ENCODE measurements around the gene ATAD3C.
A peak's percentile ranks its signal among the peaks of the same experiment; 100 is the strongest.
"Not testable (repeated sequence)": the region's sequence is repeated elsewhere in the genome, so short reads cannot be mapped to it uniquely, and the experiment has no call there.

Gene ATAD3C

DNA sequence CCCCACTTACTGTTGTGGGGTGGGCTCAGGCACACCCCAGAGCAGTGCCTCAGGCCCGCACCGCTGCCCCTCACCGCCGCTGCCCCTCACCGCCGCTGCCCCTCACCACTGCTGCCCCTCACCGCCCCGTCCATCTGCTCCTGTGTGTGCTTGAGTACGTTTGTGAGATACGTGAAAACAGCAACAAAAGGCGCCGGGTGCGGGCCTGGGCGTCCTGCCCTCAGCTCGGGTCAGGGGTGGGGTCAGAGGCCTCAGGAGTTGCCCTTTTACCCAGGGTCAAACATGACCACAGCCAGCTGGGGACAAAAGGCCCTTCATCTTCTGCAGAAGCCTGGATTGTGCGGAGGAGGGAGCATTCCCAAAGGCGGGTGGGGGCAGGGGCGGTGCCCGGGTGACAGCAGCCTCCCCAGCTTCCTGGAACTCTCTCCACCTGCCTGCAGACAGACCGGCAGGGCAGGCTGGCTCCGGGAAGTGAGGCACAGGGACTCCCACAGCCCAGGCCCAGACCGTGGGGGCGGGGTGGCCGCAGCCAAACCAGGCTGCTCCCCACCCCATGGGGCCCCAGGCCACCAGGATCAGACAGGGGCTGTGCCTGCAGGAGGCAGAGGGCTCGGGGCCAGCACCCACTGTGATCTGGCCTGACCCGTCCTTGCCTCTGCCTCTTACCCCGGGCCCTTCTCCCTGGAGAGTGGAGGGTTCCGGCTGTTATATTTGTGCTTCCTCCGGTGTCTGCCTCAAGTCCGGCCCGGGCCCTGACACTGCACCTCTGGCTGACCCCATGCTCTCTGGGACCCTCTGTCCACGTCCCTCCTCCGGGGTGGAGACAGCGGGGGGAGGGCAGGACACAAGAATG, 16.3 kb upstream of the ATAD3C start:
- DNase-seq, result peak; percentile 78

DNA sequence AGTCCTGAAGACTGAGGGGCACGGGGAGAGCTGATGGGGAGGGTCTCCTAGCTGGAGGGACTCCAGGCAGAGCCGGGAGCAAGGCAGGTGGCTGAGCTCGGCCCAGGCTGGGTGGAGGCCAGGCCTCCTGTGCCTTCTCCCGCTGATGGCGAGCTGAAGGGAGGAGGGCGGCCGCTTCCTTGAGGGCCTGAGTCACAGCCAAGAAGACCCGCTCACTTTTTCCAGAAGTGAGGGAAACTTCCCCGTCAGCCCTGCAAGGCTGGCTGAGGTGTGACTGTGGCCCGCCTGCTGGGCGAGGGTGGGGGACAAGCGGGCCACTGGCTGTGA, 15.7 kb upstream of the ATAD3C start:
- peak; percentile 81 for DNase-seq

DNA sequence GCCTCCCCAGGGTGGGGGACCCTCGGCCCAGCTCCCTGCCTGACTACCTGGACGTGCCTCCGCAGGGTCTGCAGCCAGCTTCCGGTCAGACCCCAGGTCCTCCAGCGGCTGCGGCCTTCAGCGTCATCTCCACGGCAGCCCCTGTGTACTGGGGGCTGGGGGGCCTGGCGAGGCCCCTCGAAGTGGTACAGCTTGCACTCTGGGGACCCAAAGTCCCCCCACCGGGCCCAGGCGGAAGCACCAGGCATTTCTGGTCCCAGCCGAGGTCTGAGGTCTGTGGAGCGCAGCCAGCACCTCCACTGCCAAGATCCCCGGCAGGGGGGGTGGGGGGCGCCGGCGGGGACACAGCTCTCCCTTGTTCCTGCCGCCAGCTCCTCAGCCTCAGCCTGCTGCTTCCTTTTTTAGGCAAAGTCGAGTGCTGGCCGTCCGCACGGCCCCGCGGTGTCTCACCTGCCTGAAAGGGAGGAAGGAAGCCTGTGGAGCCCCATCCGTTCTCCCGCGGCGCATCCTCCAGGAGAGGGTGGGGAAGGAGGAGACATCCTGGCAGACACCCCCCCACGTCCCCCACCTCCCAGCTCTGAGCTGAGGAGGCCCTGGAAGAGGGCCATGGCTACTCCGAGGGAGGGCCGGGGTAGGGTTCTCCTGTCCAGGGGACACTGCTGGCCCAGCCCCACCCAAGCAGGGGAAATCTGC, 15.2 kb upstream of the ATAD3C start:
- peak; percentile 88 for DNase-seq

GRCh38 chr1:1434824-1435105, 14.7 kb upstream of the ATAD3C start:
- DNase-seq, result no peak

- peak; percentile 87 for DNase-seq
Measured at GRCh38 chr1:1435106-1435903, 14.2 kb upstream of the ATAD3C start, which contains the start of gene VWA1. VWA1 (plus strand) TSS chr1:1435690; CDS start chr1:1435749, 59 bp downstream.

DNA sequence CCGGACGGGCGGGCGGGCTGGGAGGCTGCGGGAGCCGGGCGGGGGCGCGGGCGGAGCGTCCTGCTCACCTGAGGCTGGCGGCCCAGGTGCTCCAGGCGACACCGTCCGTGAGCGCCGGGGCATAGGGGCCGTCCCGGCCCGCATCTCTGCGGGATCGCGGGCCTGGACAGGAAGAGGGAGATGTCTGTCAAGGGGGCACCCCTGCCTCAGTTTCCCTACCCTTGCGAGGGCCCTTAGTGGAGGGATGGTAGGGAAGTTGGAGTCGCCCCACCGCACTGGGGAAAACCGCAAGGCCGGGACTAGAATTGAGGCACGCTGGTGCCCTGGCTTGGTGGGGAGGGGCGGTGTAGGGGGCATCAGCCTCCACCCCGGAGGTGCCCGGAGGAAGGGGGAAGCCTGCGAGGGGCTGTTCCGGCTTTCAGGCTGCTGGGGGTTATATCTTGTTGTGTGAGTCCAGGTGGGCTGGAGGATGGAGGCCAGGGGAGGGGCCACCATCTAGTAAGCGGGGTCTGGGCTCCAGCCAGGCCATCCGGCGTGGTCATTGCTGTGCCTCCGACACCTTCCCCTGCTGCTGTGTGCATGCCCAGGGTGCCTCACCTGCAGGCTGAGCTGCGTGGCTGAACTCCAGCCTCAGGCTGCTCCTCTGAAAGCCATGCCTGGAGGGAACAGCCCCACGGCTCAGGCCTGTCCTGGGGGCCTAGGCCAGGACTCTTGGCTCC, 13.4 kb upstream of the ATAD3C start:
- DNase-seq, result no peak

GRCh38 chr1:1436630-1437032, 12.9 kb upstream of the ATAD3C start:
- DNase-seq, result no peak

DNA sequence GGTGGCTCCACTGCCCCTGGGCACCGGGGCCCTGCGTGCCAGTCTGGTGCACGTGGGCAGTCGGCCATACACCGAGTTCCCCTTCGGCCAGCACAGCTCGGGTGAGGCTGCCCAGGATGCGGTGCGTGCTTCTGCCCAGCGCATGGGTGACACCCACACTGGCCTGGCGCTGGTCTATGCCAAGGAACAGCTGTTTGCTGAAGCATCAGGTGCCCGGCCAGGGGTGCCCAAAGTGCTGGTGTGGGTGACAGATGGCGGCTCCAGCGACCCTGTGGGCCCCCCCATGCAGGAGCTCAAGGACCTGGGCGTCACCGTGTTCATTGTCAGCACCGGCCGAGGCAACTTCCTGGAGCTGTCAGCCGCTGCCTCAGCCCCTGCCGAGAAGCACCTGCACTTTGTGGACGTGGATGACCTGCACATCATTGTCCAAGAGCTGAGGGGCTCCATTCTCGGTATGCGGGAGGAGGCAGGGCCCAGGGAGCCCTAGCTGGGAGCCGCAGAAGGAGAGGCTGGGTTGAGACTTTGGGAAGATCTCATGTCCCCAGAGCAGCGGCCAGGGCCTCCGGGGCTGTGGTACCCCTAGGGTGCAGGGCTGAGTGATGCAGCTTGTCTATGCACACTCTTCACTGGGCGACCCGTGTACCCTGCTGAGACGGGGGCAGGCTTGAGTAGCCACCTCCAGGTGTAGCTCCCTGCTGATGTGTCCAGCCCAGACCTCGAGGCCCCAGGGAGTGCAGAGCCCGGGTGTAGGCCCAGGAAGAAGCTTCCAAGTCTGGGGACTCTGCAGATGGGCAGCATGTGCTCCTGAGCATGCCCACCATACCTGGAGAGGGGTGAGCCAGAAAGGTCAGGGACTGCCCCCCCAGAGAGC, 12.2 kb upstream of the ATAD3C start:
- no peak for DNase-seq

- DNase-seq, result no peak
Measured at GRCh38 chr1:1437904-1438376, 11.5 kb upstream of the ATAD3C start.

- no peak for DNase-seq
Measured at GRCh38 chr1:1438531-1439381, 10.7 kb upstream of the ATAD3C start.

DNA sequence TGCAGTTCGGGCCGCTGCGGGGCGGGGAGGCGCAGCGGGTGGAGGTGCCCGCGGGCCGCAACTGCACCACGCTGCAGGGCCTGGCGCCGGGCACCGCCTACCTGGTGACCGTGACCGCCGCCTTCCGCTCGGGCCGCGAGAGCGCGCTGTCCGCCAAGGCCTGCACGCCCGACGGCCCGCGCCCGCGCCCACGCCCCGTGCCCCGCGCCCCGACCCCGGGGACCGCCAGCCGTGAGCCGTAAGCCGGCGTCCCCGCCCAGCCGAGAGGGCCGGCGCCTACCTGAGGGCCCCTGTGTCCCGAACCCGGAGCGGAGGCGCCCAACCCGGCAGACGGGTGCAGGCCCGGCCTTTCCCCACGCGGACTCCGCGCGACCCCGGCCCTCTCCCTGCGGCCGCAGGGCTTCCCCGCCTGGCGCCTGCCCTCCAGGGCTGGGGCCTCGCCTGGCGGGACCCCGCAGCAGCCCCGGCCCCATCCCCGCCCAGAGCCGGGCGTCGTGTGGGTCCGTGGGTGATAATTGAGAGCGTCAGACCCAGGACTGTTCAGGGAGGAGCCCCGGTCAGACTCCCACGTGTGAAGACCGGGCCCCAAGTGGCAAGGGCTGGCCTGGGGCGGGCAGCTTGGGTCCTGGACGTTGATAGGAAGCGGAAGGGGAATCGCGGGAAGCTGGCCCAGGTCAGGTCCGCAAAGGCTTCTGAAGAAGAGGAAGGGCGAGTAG, 9.8 kb upstream of the ATAD3C start:
- DNase-seq, result no peak

DNA sequence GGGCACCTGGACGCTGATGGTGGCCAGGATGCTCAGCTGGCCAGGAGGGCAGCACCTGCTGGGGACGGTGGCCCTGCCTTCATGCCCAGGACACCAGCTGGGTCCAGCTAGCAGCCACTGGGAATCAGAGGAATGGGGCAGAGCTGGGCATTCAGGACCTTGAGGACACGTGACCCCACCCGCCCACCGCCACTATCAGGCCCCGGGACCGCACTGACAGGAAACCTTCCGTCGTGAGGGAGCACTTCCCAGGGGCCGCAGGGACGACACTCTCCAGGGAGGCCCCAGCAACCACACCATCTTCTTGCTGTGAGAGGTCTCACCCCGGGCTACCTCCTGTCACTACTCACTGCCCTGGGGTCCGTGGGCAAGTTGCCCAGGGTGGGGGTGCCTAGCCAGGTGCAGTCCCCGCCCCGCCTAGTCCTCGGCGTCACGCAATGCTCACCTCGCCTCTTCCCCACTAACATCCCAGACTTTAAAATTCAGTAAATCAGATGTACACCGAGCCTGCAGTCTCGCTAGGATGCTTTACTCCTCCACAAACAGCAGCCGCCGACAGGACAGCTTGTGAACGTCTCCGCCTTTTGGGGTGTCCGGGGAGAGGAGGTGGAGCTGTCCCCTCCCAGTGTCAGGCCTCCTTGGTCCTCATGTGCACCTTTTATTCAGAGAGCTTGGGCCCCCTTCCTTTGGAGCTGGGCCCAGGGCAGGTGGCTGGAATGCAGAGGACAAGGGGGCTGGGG, 9.1 kb upstream of the ATAD3C start:
- no peak for DNase-seq

DNA sequence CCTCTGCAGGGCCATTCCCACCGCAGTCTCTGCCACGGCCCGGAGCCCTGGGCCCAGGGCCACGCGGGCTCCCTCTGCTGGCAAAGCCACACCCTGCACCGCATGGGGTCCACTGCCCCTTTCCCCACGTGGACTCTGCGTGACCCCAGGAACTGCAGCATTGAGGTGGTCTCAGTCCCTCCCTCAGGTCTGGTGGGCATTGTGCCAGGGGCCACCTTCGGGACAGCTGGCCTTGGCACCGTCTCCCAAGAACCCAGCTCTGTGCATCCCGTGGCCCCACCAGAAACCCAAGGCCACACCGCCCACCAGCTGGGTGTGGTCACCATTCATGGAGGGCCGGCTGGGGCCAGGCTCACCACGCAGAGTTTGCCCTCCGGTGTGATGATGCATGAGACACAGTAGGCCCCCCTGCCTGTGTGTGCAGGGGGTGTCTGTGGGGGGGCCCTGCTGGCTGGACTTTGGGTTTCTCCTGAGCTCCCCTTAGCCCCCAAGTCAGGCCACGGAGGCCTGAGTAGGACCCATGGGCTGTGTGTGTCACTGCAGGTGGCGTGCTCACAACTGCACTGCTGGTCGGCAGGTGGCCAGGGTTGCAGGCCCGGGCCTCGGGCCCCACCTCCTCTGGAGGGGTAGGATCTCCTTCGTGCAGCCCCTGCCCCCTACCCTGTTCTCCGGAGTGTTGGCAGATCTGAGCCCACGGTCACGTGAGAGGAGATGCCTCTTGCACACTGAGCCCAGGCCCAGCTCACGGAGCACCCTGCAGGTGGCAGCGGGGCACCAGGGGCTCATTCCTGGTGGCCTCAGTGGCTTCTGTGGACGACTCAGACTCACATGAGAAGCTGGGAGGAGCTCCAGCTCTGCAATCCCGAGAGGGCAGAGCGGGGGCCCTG, 8.2 kb upstream of the ATAD3C start:
- peak; percentile 73 for DNase-seq

DNA sequence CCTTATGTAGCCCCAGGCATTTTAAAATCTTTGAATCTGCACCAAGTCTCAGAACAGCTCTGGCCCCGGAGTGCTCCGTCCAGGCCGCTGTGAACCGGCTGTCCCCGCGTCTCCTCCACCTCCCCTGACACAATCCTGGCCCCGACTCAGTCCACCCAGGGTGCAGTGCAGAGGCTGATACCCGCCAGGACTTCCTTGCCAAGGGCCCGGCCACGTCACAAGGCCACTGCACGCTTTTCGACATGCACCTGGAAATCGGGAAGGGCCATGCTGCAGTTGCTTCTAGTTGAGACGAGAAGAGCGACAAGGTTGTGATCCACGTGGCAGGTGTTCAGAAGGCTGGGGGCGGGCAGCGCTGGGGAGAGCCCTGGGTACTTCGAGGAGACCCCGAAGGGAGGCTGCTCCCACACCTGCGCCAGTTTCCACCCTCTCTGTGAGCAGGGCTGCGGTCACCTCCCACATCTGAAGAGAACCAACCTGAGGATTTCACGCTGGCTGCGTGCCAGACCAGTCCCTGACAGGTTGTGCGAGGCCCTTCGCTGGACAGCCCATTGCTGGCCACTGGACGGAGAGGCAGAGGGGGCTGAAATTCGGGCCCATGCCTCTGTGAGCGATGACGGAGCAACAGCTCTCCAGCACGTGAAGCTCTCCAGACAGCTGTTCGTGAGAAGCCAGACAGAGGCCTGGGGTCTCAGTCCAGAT, 7.3 kb upstream of the ATAD3C start:
- DNase-seq, result no peak

DNA sequence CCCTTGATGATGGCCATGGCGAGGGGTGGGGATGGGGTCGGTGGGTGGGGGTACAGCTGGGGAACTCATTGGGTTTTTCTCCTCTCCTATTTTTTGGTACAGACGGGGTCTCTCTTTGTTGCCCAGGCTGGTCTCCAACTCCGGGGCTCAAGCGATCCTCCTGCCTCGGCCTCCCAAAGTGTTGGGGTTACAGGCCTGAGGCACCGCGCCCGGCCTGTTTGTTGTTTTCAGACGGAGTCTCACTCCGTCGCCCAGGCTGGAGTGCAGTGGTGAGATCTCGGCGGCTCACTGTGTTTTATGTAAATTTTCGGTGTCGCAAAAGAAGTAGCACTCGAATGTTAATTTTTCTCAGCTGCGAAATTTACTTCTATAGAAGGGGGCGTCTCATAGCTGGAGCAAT, 2.9 kb upstream of the ATAD3C start:
- not testable (repeated sequence) for DNase-seq

DNA sequence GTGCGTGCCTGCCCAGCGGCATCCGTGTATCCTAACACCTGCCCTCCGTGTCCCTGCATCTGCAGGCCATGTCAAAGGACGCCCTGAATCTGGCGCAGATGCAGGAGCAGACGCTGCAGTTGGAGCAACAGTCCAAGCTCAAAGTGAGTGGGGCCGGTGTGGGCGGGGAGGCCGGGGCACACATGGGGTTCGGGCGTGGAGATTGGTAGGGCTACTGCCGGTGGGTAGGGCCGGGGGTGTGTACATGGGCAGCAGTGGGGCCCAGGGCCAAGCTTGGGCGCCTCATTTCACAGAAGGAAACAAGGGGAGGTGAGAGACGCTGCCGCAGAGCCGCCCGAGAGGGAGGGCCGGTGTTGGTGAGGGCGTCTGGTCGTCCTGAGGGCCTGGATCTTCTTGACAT, 1.1 kb downstream of the ATAD3C start:
- DNase-seq, result not testable (repeated sequence)

DNA sequence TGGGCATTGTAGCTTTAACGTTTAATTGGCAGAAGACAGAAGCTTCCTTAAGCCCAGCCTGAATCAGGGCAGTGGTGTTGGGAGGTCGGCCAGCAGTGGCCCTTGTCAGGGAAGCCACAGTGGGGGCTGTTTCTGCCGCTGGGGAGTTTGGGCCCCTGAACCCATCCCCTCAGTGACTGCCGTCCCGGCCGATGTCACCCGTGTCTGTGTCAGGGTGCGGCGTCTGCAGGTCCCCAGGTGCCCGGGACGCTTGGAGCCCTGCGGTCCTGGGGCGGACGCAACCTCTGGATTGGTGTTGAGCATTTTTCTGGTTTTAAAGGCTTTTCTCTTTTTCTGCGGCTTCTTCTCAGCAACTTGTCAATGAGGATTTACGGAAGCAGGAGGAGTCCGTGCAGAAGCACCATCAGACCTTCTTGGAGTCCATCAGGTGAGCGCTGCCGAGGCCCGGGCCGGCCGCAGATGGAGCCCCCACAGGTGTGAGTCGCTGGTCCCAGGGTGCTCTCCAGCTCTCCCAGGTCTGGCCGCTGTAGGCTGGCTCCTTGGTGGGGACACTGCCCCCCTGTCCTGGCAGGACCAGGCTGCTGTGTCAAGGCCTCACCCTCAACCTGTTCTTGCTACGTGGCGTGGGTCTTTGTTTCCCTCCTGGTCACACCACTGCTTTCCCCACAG, 2.3 kb downstream of the ATAD3C start:
- DNase-seq, result no peak

Measured in right forelimb (tissue), 1 donor.